Smooth muscle cell (in vitro differentiated cells): ENCODE measurements around the gene TRIM16. TPM values are rescaled to one million over a fixed set of nuclear protein-coding genes. Genes with fewer than 3 reads are reported as not detected.

Experiments used
- DNase-seq: peaks from one replicate; lab custom pipeline; 2025; ENCODE audit not compliant: unreplicated experiment; lab: John Stamatoyannopoulos, UW
- H2AFZ ChIP-seq: fragments of 200-600 bp; sonication (generic); 2 replicates; pipeline ENCODE4 v1.6.0; 2016; ENCODE audit warnings: antibody characterized with exemption, low read depth, mild to moderate bottlenecking
- H3F3A ChIP-seq: fragments of 200-600 bp; sonication (generic); 2 replicates; pipeline ENCODE4 v1.6.0; 2017; ENCODE audit warnings: antibody characterized with exemption, low read depth
- H3K27ac ChIP-seq: fragments of 200-600 bp; sonication (generic); 2 replicates; pipeline ENCODE4 v1.5.1; 2016; ENCODE audit warnings: low read depth, mild to moderate bottlenecking
- H3K27me3 ChIP-seq: fragments of 200-600 bp; sonication (generic); 2 replicates; pipeline ENCODE4 v1.6.1; 2016; ENCODE audit warnings: low read depth, mild to moderate bottlenecking
- H3K36me3 ChIP-seq: fragments of 200-600 bp; sonication (generic); 2 replicates; pipeline ENCODE4 v1.5.1; 2016; ENCODE audit warnings: low read depth
- H3K4me1 ChIP-seq: fragments of 200-600 bp; sonication (generic); 2 replicates; pipeline ENCODE4 v1.5.1; 2016; ENCODE audit warnings: low read depth
- H3K4me2 ChIP-seq: fragments of 200-600 bp; sonication (generic); 2 replicates; pipeline ENCODE4 v1.6.0; 2016; ENCODE audit warnings: mild to moderate bottlenecking
- H3K4me3 ChIP-seq: fragments of 200-600 bp; sonication (generic); 2 replicates; pipeline ENCODE4 v1.5.1; 2016; ENCODE audit warnings: mild to moderate bottlenecking
- H3K79me2 ChIP-seq: fragments of 200-600 bp; sonication (generic); 2 replicates; pipeline ENCODE4 v1.6.0; 2016; ENCODE audit warnings: low read depth, mild to moderate bottlenecking
- H3K9ac ChIP-seq: fragments of 200-600 bp; sonication (generic); 2 replicates; pipeline ENCODE4 v1.6.0; 2016; ENCODE audit warnings: low read depth
- H3K9me3 ChIP-seq: fragments of 200-600 bp; sonication (generic); replicated peaks from 2 replicates; pipeline ENCODE4 v1.5.1; 2016; ENCODE audit warnings: low read depth
- H4K20me1 ChIP-seq: fragments of 200-600 bp; sonication (generic); 2 replicates; pipeline ENCODE4 v1.6.0; 2016; ENCODE audit warnings: low read depth
- CTCF ChIP-seq: fragments of 200-600 bp; sonication (generic); IDR thresholded peaks from 2 replicates; pipeline ENCODE4 v1.5.1; 2017; ENCODE audit warnings: borderline replicate concordance, mild to moderate bottlenecking, antibody characterized with exemption; ENCODE audit not compliant: insufficient read depth, poor library complexity, severe bottlenecking
- WGBS: methylation state at CpG from one replicate; pipeline ENCODE4 v1.1.7; 2016; ENCODE audit warnings: low lambda C conversion rate; 5-methylcytosine and 5-hydroxymethylcytosine counted together
- polyA plus RNA-seq: library from polyadenylated mRNA; unstranded; fragments of >200 nt; fragmentation: Nextera tagmentation; extraction: Ambion mirVana; gene quantifications from 2 replicates; pipeline ENCODE4 v1.2.1, GENCODE V29; 2016
- total RNA-seq: library from RNA; depleted of rRNA; stranded (reverse); fragments of >200 nt; gene quantifications from 2 replicates; pipeline ENCODE4 v1.2.3, GENCODE V29; 2014

TRIM16 gene
- total and polyA plus RNA-seq, 2 experiments from 2014 or later: 20.7 to 29.7 TPM

DNA sequence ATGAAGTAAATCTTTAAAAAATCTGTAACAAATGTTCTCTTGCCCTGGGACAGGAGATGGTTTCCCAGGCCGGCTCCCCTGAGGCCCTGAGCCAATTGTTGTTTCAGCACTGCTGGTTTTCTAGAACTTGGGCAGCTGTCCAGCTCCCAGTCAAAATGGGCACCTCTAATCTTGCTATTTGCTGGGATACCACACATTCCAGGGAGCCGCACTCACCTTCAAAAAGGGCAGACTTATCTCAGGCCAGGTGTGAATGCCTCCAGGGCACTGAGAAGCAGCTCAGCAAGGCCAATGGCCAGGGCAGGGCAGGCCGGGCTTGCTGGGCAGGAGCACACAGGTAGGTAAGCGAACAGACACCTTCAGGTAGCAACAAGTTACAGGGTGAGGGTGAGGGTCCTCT is 24.4 kb downstream of the TRIM16 start:
- H3K4me2 ChIP-seq: no peak overlapping the region
- TF ChIP-seq CTCF: no peak
- no peaks in the 10 kb centered on the region for H4K20me1 ChIP-seq
- H2AFZ ChIP-seq: no peak overlapping the region
- no peaks in the 10 kb centered on the region for H3K36me3 ChIP-seq
- H3K9ac ChIP-seq: no peak overlapping the region
- peak overlapping the region; percentile 84 for H3K27ac ChIP-seq
- H3K9me3 ChIP-seq: no peaks in the 10 kb centered on the region
- WGBS: 63% methylated on average over 4 of the region's 4 CpGs
- peaks cover 9% of the 10 kb centered on the region for H3K4me1 ChIP-seq
- H3F3A ChIP-seq: peaks cover 3% of the 10 kb centered on the region
- DNase-seq: no peak
- H3K79me2 ChIP-seq: no peaks in the 10 kb centered on the region
- no peaks in the 10 kb centered on the region for H3K27me3 ChIP-seq
- H3K4me3 ChIP-seq: no peak overlapping the region

DNA sequence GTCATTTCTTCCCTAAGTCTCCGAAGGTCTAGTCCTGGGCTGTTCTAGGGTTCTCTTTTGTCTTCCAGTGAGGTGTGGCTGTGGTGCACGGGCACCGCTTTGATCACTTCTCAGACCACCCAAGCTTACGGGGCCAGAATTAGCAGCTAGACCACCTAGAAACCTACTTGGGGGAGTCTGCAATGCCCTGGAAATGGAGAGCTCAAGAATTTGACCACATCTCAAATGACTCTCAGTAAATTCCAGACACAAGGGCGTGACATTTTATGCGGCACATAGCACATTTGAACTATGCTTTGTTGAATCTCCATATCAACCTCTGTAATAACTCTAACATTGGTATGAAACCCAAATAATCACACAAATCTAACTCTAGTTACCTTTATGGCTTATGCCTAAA is 24.9 kb downstream of the TRIM16 start:
- DNase-seq: no peak
- Histone ChIP-seq H3K27ac (peak overlapping the region; percentile 84), H3K27me3 (no peaks in the 10 kb centered on the region), H2AFZ (no peak overlapping the region), H3K79me2 (no peaks in the 10 kb centered on the region), H3K36me3 (no peaks in the 10 kb centered on the region), H3K4me3 (no peak overlapping the region), H3K4me1 (peaks cover 13% of the 10 kb centered on the region), H4K20me1 (no peaks in the 10 kb centered on the region), H3K9me3 (no peaks in the 10 kb centered on the region), H3K4me2 (no peak overlapping the region), H3F3A (peaks cover 3% of the 10 kb centered on the region), H3K9ac (no peak overlapping the region)
- 91% methylated on average over 6 of the region's 6 CpGs for WGBS
- no peak for TF ChIP-seq CTCF

GRCh38 chr17:15658296-15658695 is 25.8 kb downstream of the TRIM16 start:
- no peaks in the 10 kb centered on the region for H3K79me2 ChIP-seq
- DNase-seq: no peak
- H3K4me2 ChIP-seq: no peak overlapping the region
- H3K4me1 ChIP-seq: peaks cover 19% of the 10 kb centered on the region
- TF ChIP-seq CTCF: no peak
- H3K4me3 ChIP-seq: no peak overlapping the region
- H3F3A ChIP-seq: peaks cover 3% of the 10 kb centered on the region
- no peaks in the 10 kb centered on the region for H3K36me3 ChIP-seq
- no peaks in the 10 kb centered on the region for H4K20me1 ChIP-seq
- no peaks in the 10 kb centered on the region for H3K27me3 ChIP-seq
- H2AFZ ChIP-seq: no peak overlapping the region
- 77% methylated on average over 3 of the region's 3 CpGs for WGBS
- no peaks in the 10 kb centered on the region for H3K9me3 ChIP-seq
- H3K27ac ChIP-seq: peak overlapping the region; percentile 84
- peak overlapping the region; percentile 68 for H3K9ac ChIP-seq

GRCh38 chr17:15657868-15658267 is 26.2 kb downstream of the TRIM16 start:
- no peak overlapping the region for H3K4me2 ChIP-seq
- H3K4me1 ChIP-seq: peaks cover 19% of the 10 kb centered on the region
- peak overlapping the region; percentile 68 for H3K9ac ChIP-seq
- peak overlapping the region; percentile 84 for H3K27ac ChIP-seq
- no peaks in the 10 kb centered on the region for H3K79me2 ChIP-seq
- no peak for TF ChIP-seq CTCF
- no peak for DNase-seq
- H3F3A ChIP-seq: peaks cover 3% of the 10 kb centered on the region
- H3K36me3 ChIP-seq: no peaks in the 10 kb centered on the region
- H2AFZ ChIP-seq: no peak overlapping the region
- H3K4me3 ChIP-seq: no peak overlapping the region
- no peaks in the 10 kb centered on the region for H3K9me3 ChIP-seq
- H4K20me1 ChIP-seq: no peaks in the 10 kb centered on the region
- no peaks in the 10 kb centered on the region for H3K27me3 ChIP-seq
